ENCODE measurements around the gene CACNA1H.

GRCh38 chr16:1178295-1178910 lies 25.5 kb downstream of the CACNA1H start:
- no peak for TF ChIP-seq CTCF (IDR thresholded peaks at IDR 0.05)
- TF ChIP-seq POLR2A (IDR thresholded peaks at IDR 0.05): no peak

Data from testis (tissue), 2 donors.